Neuron (in vitro differentiated cells): ENCODE data around the gene RTN1.

Experiments used
- H2AFZ ChIP-seq: one replicate; pipeline ENCODE4 v1.6.1; 2013; ENCODE audit warnings: low read depth, mild to moderate bottlenecking, inconsistent platforms, low read length, moderate library complexity
- H3K27me3 ChIP-seq: one replicate; pipeline ENCODE4 v1.6.1; 2013; ENCODE audit warnings: low read length; ENCODE audit not compliant: insufficient read depth
- H3K36me3 ChIP-seq: one replicate; pipeline ENCODE4 v1.6.1; 2013; ENCODE audit warnings: low read length; ENCODE audit not compliant: insufficient read depth
- H3K4me1 ChIP-seq: one replicate; pipeline ENCODE4 v1.6.1; 2013; ENCODE audit warnings: low read length; ENCODE audit not compliant: insufficient read depth
- H3K4me3 ChIP-seq: 2 replicates; pipeline ENCODE4 v1.5.1; 2013; ENCODE audit warnings: mild to moderate bottlenecking, low read length, moderate library complexity
- H3K9me3 ChIP-seq: one replicate; pipeline ENCODE4 v1.6.1; 2013; ENCODE audit warnings: low read length

Gene RTN1

DNA sequence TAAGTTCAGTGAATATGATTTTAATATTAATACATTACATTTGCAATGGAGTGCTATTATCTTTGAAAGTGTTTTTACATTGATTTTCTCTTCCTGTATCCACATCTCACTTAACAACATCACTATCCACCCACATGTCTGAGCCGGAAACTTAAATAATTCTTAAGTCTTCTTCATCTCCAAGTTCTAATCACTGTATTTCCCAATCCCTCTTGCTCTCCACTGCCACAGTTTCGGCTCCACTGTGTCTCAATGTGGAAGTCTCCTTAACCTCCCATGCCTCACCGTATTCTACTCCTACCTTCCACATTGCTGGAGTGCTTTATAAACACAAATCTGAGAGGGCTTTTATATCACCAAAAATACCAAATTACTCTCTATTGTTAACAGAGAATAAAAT, 25.3 kb downstream of the RTN1 start:
- Histone ChIP-seq H3K4me1 (no peaks in the 10 kb centered on the region), H2AFZ (no peak overlapping the region), H3K9me3 (no peaks in the 10 kb centered on the region), H3K36me3 (no peaks in the 10 kb centered on the region), H3K27me3 (peaks cover 4% of the 10 kb centered on the region), H3K4me3 (no peak overlapping the region)

DNA sequence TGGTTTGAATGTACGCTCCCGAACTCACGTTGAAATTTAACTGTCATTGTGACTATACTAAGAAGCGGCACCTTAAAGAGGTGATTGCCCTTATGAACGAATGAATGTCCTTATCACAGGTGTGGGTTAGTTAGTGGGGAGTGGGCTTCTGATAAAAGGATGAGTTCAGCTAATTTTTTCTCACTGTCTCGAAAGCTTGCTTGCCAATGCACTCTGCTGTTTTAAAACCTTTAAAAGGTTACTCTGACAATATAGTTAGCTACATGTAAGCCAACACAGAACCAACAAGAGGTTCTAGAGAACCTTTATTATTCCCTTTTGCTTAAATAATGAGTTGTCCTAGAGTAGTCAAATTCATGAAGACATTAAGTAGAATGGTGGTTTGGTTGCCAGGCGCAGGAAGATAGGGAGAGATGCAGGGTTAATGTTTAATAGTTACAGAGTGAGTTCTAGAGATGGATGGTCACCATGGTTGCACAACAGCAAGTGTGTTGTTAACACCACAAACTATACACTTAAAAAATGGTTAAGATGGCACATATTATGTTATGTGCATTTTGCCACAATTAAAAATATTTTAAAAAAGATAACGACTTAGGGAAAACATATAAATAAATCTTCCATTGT, 26.3 kb downstream of the RTN1 start:
- Histone ChIP-seq H3K36me3 (no peaks in the 10 kb centered on the region), H3K4me1 (no peaks in the 10 kb centered on the region), H3K27me3 (peaks cover 4% of the 10 kb centered on the region), H3K4me3 (no peak overlapping the region), H3K9me3 (no peaks in the 10 kb centered on the region), H2AFZ (no peak overlapping the region)

DNA sequence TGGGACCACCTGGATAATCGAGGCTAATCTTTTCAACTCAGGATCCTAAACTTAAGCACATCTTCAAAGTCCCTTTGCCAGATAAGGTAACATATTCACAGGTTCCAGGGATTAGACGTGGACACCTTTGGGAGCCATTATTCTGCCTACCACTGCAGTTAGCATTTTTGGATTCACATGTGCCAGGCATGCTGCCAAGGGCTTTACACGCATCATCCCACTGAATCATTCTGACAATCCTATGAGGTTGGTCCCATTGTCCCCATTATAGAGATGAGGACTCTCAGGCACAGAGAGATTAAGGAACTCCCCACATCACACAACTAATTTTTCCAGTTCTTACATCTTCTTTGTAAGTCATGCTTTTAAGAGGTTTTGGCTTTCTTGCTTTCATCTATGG, 34.5 kb downstream of the RTN1 start:
- Histone ChIP-seq H3K4me1 (no peaks in the 10 kb centered on the region), H2AFZ (no peak overlapping the region), H3K27me3 (no peaks in the 10 kb centered on the region)

GRCh38 chr14:59832653-59833294, 37.8 kb downstream of the RTN1 start:
- H3K36me3 ChIP-seq, result no peaks in the 10 kb centered on the region
- no peak overlapping the region for H2AFZ ChIP-seq
- H3K9me3 ChIP-seq, result no peaks in the 10 kb centered on the region
- no peaks in the 10 kb centered on the region for H3K4me1 ChIP-seq
- H3K27me3 ChIP-seq, result peaks cover 3% of the 10 kb centered on the region
- no peak overlapping the region for H3K4me3 ChIP-seq

More for the DNA sequence above, 34.5 kb downstream of the RTN1 start:
- no peaks in the 10 kb centered on the region for H3K9me3 ChIP-seq
- no peak overlapping the region for H3K4me3 ChIP-seq
- H3K36me3 ChIP-seq, result no peaks in the 10 kb centered on the region

- no peak overlapping the region for H3K4me3 ChIP-seq
- no peaks in the 10 kb centered on the region for H3K4me1 ChIP-seq
- no peak overlapping the region for H2AFZ ChIP-seq
- no peaks in the 10 kb centered on the region for H3K9me3 ChIP-seq
- H3K27me3 ChIP-seq, result peaks cover 3% of the 10 kb centered on the region
- no peaks in the 10 kb centered on the region for H3K36me3 ChIP-seq
Measured at GRCh38 chr14:59831121-59831730, 39.4 kb downstream of the RTN1 start.

- no peak overlapping the region for H3K4me3 ChIP-seq
- no peaks in the 10 kb centered on the region for H3K36me3 ChIP-seq
- H3K27me3 ChIP-seq, result peaks cover 3% of the 10 kb centered on the region
- H2AFZ ChIP-seq, result no peak overlapping the region
- no peaks in the 10 kb centered on the region for H3K9me3 ChIP-seq
- no peaks in the 10 kb centered on the region for H3K4me1 ChIP-seq
Measured at GRCh38 chr14:59830338-59830734, 40.2 kb downstream of the RTN1 start.

DNA sequence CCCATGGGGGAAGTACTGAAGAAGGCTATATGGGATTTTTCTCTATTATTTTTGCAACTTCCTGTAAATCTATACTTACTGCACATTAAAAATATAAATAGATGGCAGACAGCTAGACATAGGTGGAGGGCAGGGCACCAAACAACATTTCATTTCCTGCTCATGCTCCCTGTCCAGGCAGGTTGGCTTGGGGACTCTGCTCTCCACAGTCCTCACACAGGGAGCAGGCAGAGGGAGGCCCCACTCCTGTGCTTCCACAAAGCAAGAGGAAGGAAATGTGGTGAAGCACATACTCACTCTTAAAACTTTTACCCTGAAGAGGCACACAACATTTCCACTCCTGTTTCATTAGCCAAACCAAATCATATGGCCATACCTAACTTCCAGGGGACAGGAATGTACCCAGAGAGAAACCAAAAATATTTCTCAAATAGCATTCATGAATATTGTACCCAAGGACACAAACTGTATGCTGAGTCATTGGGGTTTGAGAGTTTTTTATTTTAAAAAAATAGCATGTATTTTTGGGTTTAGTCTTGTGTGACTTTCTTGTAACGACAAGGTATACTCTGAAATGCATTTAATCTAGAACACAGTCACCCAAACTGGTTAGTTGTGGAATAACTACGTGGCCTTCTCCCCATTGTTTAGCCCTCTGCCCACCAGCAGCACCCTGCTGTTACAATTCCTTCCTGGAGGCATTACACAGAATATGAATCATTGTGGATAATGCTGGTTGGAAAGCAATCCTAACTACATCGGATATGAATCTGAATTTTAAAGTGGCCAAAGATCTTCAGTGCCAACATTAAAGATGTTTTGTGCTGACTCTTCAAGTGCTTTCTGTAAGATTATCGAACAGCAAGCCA, 40.9 kb downstream of the RTN1 start:
- H2AFZ ChIP-seq, result no peak overlapping the region
- no peaks in the 10 kb centered on the region for H3K9me3 ChIP-seq
- no peaks in the 10 kb centered on the region for H3K4me1 ChIP-seq
- no peaks in the 10 kb centered on the region for H3K36me3 ChIP-seq
- peaks cover 3% of the 10 kb centered on the region for H3K27me3 ChIP-seq
- H3K4me3 ChIP-seq, result no peak overlapping the region

- H3K4me3 ChIP-seq, result no peak overlapping the region
- no peaks in the 10 kb centered on the region for H3K4me1 ChIP-seq
- H2AFZ ChIP-seq, result no peak overlapping the region
- H3K36me3 ChIP-seq, result no peaks in the 10 kb centered on the region
- H3K27me3 ChIP-seq, result peaks cover 3% of the 10 kb centered on the region
- no peaks in the 10 kb centered on the region for H3K9me3 ChIP-seq
Measured at GRCh38 chr14:59828276-59828675, 42.3 kb downstream of the RTN1 start.

GRCh38 chr14:59827401-59827800, 43.2 kb downstream of the RTN1 start:
- Histone ChIP-seq H3K27me3 (peaks cover 3% of the 10 kb centered on the region), H2AFZ (no peak overlapping the region), H3K4me1 (no peaks in the 10 kb centered on the region), H3K36me3 (no peaks in the 10 kb centered on the region), H3K9me3 (no peaks in the 10 kb centered on the region), H3K4me3 (no peak overlapping the region)

GRCh38 chr14:59826150-59826549, 44.4 kb downstream of the RTN1 start:
- H3K36me3 ChIP-seq, result no peaks in the 10 kb centered on the region
- H3K27me3 ChIP-seq, result peaks cover 3% of the 10 kb centered on the region
- H2AFZ ChIP-seq, result no peak overlapping the region
- H3K4me1 ChIP-seq, result no peaks in the 10 kb centered on the region
- H3K4me3 ChIP-seq, result no peak overlapping the region
- no peaks in the 10 kb centered on the region for H3K9me3 ChIP-seq

- Histone ChIP-seq H2AFZ (no peak overlapping the region), H3K36me3 (no peaks in the 10 kb centered on the region), H3K4me3 (no peak overlapping the region), H3K27me3 (peaks cover under 1% of the 10 kb centered on the region), H3K9me3 (no peaks in the 10 kb centered on the region), H3K4me1 (no peaks in the 10 kb centered on the region)
Measured at GRCh38 chr14:59823179-59823578, 47.4 kb downstream of the RTN1 start.

GRCh38 chr14:59819446-59820088, 51.0 kb downstream of the RTN1 start:
- Histone ChIP-seq H3K9me3 (no peaks in the 10 kb centered on the region), H3K4me1 (no peaks in the 10 kb centered on the region), H3K36me3 (no peaks in the 10 kb centered on the region), H3K4me3 (no peak overlapping the region), H3K27me3 (no peaks in the 10 kb centered on the region), H2AFZ (no peak overlapping the region)
